ENCODE measurements around the gene DYRK1B. TPM values are rescaled to one million over a fixed set of nuclear protein-coding genes. Genes with fewer than 3 reads are reported as not detected.
A peak's percentile ranks its signal among the peaks of the same experiment; 100 is the strongest.

The DYRK1B gene
- total RNA-seq, 1 donor from 2014 or later, result 28.4 TPM

DNA sequence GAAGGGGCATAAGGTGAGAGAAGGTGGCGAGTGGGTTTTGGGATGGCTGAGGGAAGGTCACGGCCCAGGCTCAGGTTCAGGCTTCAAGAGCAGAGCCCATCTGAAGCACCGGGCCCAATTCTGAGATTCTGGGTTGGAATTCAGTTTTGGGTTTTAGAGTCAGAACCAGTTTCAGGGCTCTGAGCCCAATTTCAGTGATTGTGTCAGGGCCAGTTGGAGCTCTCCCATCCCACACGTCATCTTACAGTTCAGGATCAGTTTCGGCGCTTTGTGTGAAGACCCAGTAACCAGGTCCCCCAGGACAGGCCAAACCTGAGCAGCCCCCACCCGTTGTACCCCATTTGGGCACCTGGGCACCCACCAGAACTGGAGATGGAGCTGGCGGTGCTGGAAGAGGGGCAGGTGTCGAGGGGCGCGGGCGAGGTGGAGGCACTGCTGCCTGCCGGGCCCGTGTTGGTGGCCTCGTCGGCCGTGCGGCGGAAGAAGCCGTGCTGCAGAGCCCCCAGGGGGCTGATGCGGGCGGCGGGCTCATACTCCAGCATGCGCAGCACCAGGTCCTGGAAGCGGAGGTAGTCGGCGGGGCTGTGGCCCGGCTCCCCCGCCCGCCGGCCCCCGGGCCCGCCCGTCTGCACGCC, 7.5 kb downstream of the DYRK1B start:
- Histone ChIP-seq H3K4me1 (peaks cover 7% of the 10 kb centered on the region), H3K27ac (no peak overlapping the region), H3K4me3 (no peak overlapping the region), H3K27me3 (ENCODE audit: low read depth) (no peaks in the 10 kb centered on the region), H3K36me3 (peaks cover 63% of the 10 kb centered on the region), H3K9me3 (no peaks in the 10 kb centered on the region)
- TF ChIP-seq, protein P1, sequence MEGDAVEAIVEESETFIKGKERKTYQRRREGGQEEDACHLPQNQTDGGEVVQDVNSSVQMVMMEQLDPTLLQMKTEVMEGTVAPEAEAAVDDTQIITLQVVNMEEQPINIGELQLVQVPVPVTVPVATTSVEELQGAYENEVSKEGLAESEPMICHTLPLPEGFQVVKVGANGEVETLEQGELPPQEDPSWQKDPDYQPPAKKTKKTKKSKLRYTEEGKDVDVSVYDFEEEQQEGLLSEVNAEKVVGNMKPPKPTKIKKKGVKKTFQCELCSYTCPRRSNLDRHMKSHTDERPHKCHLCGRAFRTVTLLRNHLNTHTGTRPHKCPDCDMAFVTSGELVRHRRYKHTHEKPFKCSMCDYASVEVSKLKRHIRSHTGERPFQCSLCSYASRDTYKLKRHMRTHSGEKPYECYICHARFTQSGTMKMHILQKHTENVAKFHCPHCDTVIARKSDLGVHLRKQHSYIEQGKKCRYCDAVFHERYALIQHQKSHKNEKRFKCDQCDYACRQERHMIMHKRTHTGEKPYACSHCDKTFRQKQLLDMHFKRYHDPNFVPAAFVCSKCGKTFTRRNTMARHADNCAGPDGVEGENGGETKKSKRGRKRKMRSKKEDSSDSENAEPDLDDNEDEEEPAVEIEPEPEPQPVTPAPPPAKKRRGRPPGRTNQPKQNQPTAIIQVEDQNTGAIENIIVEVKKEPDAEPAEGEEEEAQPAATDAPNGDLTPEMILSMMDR (IDR thresholded peaks at IDR 0.05), result no peak
- intact Hi-C loops (cut with DNase I), result no loop called here
- DNase-seq, result no peak
- no peak for ATAC-seq

DNA sequence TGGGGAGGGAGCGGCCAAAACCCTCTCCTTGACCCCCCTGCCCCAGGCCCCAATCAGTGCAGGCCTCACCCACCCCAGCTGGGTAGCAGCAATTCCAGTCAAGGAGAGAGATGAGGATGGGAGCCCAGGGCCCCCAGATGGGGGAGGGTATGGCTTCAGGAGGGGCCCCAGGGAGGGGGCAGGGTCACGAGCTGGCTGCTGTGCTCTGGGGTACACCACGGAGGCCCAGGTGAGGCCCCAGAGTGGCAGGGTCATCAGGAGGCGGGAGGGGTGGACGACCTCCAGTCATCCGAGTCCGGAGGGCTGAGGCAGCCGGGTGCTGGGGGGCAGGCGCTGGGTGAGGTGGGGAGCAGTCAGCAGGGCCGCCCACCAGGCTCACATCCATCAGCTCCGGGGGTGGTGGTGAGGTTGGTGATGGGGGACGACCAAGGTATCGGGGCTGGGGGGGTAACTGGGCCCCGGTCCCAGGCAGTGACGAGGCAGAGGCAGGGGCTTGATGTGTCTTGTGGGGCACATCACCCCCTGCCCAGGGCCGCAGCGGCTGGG, 8.4 kb downstream of the DYRK1B start:
- Histone ChIP-seq H3K36me3 (peaks cover 55% of the 10 kb centered on the region), H3K9me3 (no peaks in the 10 kb centered on the region), H3K27me3 (ENCODE audit: low read depth) (no peaks in the 10 kb centered on the region), H3K4me1 (peaks cover 7% of the 10 kb centered on the region), H3K4me3 (no peak overlapping the region), H3K27ac (no peak overlapping the region)
- ATAC-seq (no peak), DNase-seq (no peak)
- intact Hi-C loops (cut with DNase I), result no loop called here
- TF ChIP-seq, protein P1 (IDR thresholded peaks at IDR 0.05), result no peak

DNA sequence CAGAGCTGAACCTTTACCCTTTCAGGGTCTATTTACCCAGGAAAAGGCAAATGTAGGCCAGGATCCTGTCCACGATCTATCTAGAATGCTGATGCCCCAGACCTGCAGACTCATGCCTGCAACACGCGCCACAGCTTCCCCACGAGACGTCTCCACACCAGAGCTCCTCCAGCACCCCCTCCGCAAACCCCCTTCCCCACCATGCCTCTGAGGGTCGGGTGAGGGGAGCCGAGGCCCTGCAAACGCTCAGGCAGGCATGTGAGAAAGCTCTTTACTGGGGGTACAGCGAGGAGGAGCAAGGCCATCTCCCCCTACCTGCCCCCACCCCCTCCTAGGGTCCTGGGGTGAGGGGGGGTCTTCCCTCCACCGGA, 8.9 kb downstream of the DYRK1B start:
- peak overlapping the region; percentile 89 for H3K4me3 ChIP-seq
- intact Hi-C loops (cut with DNase I), result no loop called here
- no peaks in the 10 kb centered on the region for H3K9me3 ChIP-seq
- TF ChIP-seq, protein P1 (IDR thresholded peaks at IDR 0.05), result no peak
- peaks cover 7% of the 10 kb centered on the region for H3K4me1 ChIP-seq
- H3K36me3 ChIP-seq, result peaks cover 50% of the 10 kb centered on the region
- DNase-seq (no peak), ATAC-seq (no peak)
- no peaks in the 10 kb centered on the region for H3K27me3 ChIP-seq (ENCODE audit: low read depth)
- H3K27ac ChIP-seq, result peak overlapping the region; percentile 60

DNA sequence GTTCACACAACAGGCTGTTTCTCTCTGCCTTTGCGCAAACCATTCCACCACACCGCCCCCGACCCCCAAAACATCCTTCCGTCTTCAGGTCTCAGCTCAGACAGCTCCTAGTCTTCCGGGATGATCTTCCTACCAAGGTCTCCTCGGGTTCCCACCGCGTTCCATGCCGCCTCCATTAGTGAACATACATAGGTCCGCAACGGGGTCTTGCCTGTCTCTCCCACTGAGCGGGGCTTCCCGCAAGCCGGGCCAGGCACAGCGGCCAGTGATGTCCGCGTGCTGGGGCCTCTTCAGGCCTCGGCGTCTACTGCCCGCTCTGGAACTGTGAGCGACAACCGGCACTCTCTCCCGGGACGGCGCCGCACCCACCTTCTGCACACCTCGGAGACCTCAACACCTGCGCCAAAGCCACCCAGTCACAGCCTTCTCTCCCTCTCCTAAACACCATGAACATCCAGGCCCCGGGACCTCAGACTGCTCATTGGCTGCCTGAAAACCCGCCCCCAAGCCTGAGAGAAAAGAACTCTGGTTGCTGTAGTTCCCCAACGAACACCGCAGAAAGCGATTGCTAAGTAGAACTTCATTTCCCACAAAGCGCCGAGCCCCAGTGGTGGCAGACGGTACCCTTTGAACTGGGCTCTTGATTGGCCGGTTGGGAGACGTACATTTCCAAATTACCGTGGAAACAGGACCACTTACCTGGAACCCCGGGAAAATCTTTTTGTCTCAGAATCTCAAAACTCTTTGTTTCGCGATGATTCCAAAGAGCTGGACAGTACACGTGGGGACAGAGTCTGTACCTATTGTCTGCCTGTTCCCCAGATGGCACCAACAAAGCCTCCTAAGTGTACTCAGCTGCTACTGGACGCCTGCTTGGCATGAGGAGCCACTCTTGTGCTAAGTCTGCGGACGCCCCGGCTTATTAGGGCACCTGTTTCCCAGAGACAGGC, 9.5 kb downstream of the DYRK1B start:
- intact Hi-C loops (cut with DNase I), result no loop called here
- peak; percentile 90 for DNase-seq
- TF ChIP-seq, protein P1 (IDR thresholded peaks at IDR 0.05), result no peak
- Histone ChIP-seq H3K27me3 (ENCODE audit: low read depth) (no peaks in the 10 kb centered on the region), H3K27ac (peak overlapping the region; percentile 71), H3K4me1 (peaks cover 7% of the 10 kb centered on the region), H3K36me3 (peaks cover 43% of the 10 kb centered on the region), H3K4me3 (peak overlapping the region; percentile 89), H3K9me3 (no peaks in the 10 kb centered on the region)
- ATAC-seq, result peak; percentile 95 to 98

DNA sequence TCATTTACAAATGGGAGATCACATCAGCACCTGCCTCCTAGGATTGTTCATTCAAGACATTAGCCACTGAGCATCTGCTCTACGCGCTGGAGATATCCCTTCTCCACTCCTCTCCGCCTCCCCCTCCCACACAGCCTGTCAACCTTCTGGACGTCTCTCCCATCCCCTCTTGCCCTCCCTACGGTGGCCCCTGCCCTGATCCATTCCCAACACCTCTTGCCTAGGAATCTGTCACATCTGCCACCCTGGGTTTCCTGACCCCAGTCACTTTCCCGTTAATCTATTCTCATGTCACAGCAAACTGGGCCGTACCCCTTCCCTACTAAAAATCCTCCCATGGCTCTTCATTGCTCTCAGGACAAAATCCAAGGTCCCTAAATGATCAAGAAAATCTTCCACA, 10.3 kb downstream of the DYRK1B start:
- Histone ChIP-seq H3K9me3 (no peaks in the 10 kb centered on the region), H3K36me3 (peaks cover 36% of the 10 kb centered on the region), H3K27ac (peak overlapping the region; percentile 71), H3K4me3 (peak overlapping the region; percentile 89), H3K27me3 (ENCODE audit: low read depth) (no peaks in the 10 kb centered on the region), H3K4me1 (peaks cover 7% of the 10 kb centered on the region)
- TF ChIP-seq, protein P1 (IDR thresholded peaks at IDR 0.05), result no peak
- no peak for DNase-seq
- intact Hi-C loops (cut with DNase I), result no loop called here
- ATAC-seq, result no peak
